ENCODE measurements around the gene TMEM72.

- no peak for TF ChIP-seq KDM5A (IDR thresholded peaks at IDR 0.05)
- no peak for TF ChIP-seq ZFP36 (IDR thresholded peaks at IDR 0.05; ENCODE audit: borderline replicate concordance, partially characterized antibody)
- TF ChIP-seq POLR2A (IDR thresholded peaks at IDR 0.05; ENCODE audit: low read length): no peak
- TF ChIP-seq ZC3H11A (IDR thresholded peaks at IDR 0.05): no peak
- no peak for TF ChIP-seq HMGXB4 (CRISPR knock-in tag; IDR thresholded peaks at IDR 0.05; ENCODE audit: borderline replicate concordance)
- no peak for TF ChIP-seq EP300 (IDR thresholded peaks at IDR 0.05)
- no peak for TF ChIP-seq RCOR1 (IDR thresholded peaks at IDR 0.05; ENCODE audit: low read depth, low read length)
- TF ChIP-seq KDM1A (IDR thresholded peaks at IDR 0.05; ENCODE audit: low read depth): no peak
- no peak for TF ChIP-seq CTCF (IDR thresholded peaks at IDR 0.05)
- no peak for TF ChIP-seq NFE2L2 (conservative IDR thresholded peaks at IDR 0.05; ENCODE audit: low read length)
- no peak for TF ChIP-seq RFX5 (IDR thresholded peaks at IDR 0.05)
- no peak for TF ChIP-seq CEBPB (IDR thresholded peaks at IDR 0.05)
Observed at GRCh38 chr10:44874166-44874565, 37.0 kb upstream of the TMEM72 start.
